COLO668 (cell line): ENCODE results near the gene GPN1.
"Not testable (repeated sequence)": the region's sequence is repeated elsewhere in the genome, so short reads cannot be mapped to it uniquely, and the experiment has no call there.

Experiments used
- DNase-seq: peaks from one replicate; lab custom pipeline; 2025; ENCODE audit not compliant: unreplicated experiment; lab: John Stamatoyannopoulos, UW

The GPN1 gene

DNA sequence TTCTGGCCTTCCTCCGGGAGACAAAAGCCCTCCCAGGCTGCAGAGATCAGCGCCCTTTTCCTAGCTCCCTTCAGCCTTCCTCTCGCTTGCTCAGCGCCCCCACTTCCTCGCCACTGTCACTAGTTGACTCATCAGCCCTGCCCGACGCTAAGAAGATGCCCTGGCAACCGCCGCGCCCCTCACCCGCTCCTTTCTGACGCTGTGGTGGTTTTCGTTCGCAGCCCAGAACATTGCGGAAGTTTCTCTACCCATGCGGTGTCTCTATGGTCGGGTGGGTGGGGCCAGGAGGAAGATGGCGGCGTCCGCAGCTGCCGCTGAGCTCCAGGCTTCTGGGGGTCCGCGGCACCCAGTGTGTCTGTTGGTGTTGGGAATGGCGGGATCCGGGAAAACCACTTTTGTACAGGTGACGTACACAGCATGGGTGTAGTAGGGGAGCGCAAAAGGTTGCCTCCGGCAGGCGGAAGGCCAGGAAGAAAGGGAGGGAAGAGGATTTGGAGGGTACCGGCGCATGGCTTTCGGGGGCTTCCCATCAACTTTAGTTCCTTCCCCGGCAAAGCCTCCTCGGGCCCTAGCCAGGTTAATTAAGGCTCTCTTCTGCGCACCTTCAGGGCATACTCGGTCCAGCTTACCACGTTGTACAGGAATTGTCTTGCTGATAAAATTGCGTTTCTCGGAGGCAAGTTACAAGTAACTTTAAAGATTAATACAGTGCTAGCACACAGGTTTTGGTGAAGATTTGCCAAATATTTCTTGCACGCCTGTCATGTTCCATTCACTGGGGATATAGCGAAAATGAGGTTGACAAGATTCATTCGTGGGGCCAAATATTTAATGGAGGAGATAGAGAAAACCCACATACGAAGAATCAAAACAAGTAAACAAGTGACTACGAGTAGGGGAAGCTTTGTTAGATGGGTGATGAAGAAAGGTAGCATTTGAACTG lies at the start of gene GPN1, which contains the start of gene CCDC121:
Gene GPN1, plus strand, starts transcription at position 284 of the 943 bp plus-strand sequence. Its CDS starts 9 bp downstream, at position 293.
Gene CCDC121, minus strand, starts transcription at position 246 of the 943 bp plus-strand sequence. CDS start 1,213 bp downstream, outside the sequence.
- DNase-seq = peak; percentile 83

DNA sequence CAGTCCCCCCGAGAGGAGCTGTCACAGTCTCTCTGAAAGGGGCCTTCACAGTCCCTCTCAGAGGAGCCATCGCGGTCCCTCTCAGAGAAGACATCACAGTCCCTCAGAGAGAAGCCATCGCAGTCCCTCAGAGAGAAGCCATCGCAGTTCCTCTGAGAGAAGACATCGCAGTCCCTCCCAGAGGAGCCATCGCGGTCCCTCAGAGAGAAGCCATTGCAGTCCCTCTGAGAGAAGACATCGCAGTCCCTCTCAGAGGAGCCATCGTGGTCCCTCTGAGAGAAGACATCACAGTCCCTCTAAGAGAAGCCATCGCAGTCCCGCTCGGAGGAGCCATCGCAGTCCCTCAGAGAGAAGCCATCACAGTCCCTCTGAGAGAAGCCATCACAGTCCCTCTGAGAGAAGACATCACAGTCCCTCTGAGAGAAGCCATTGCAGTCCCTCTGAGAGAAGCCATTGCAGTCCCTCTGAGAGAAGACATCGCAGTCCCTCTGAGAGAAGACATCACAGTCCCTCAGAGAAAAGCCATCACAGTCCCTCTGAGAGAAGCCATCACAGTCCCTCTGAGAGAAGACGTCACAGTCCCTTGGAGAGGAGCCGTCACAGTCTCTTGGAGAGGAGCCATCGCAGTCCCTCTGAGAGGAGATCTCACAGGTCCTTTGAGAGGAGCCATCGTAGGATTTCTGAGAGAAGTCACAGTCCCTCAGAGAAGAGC lies 47.3 kb upstream of the GPN1 start:
- no peak for DNase-seq

DNA sequence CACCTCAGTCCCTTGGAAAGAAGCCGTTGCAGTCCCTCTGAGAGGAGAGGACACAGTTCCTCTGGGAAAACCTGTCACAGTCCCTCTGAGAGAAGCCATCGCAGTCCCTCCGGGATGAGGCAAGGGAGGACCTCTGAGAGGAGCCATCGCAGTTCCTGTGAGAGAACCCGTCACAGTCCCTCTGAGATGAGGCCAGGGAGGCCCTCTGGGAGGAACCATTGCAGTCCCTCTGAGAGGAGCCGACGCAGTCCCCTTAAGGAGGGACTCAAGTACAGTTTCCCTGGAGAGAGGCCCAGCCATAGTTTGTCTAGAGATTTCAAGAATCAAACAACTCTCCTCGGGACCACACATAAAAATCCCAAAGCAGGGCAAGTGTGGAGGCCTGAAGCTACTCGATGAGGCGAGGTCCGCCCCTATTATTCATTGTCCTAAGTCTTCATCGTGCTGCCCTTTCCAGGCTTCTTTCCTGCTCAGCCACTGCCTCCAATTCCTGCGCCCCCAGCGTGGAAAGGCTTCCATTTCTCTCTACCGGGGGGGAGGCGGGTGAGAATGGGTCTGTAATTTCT lies 46.6 kb upstream of the GPN1 start:
- DNase-seq = no peak

DNA sequence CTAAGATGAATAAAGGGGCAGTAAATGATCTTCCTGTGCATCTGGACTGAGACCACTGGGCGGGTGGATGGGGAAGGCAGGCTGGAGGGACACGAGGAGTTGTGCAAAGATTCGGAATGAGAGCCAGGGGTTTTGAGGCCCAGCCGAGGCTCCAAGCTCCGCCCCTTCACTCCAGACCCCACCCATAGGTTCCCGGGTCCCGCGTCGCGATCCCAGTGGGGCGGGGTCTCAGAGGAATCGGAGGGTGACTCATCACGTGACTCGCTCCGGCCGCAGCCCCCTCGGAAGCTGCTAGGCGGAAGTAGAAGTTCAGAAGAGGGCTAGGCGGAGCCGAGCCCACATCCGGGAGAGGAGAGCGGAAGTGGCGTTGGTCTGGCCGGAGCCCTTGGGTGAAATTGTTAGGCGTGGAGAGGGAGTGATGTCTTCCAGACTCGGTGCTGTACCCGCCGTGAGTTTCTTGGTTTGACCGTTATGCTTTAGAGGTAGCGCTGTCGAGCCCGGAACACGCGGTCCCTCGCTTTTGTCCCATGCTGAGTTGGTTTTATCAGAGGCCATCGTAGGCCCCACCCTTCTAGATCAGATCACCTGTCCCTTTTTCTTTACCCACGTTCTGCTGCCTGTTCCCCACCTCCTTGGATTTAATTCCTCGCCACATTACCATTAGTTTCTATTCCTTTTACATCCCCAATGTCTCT lies 46.0 kb upstream of the GPN1 start, which contains the start of gene ZNF512:
Gene ZNF512, plus strand, starts transcription at position 348 of the 695 bp plus-strand sequence. Its CDS starts 71 bp downstream, at position 419.
- DNase-seq = peak; percentile 94

DNA sequence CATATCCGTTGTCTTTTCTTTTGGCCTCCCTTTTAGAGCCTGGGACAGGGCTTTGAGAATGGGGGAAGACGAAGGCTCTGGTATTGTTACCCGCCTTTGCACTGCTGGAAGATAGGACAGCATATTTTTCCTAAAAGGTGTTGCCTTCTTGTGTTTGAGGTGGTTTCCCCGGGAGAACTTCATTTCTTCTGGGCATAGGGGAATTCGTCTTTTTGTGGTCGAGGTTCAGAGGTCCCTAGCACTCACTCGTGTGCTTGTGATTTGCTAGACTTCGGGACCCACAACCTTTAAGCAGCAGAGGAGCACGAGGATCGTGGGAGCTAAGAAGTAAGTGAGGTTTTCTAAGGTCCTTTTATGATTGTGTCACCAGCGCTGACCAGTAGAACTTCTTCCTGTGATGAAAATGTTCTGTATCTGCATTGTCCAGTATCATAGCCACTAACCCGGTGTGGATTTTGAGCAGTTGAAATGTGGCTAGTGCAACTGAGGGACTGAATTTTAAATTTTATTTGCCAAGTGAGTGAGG lies 45.4 kb upstream of the GPN1 start:
- no peak for DNase-seq

DNA sequence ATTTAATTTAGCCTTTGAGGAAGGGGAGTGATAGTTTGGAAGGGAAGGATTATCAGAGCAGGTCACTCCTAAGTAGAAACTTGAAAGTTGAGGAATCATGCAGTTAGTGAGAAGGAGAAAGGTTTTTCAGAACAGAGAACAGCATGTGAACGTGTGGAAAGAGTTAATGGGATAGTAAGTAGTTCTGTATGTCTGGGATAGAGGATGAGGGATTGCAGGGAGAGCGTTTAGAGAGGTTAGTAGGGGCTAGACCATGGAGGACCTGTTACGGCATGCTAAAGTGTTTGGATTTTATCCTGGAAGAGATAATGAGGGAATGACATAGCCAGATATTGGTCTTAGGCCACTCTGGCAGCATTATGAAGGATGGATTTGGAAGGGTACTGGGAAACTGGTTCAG lies 44.3 kb upstream of the GPN1 start:
- DNase-seq = no peak

DNA sequence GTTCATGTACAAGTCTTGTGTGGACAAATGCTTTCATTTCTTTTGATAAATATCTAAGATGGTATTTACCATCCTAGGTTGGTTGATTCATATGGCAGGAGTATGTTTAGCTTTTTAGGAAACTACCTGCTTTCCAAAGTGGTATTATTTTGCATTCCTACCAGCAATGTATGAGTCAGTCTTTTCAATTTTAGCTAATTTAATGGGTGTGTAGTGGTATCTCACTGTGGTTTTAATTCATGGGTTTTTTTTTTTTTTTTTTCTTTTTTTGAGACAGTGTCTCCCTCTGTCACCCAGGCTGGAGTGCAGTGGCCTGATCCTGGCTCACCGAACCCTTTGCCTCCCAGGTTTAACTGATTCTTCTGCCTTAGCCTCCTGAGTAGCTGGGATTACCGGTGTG lies 41.8 kb upstream of the GPN1 start:
- DNase-seq = no peak

DNA sequence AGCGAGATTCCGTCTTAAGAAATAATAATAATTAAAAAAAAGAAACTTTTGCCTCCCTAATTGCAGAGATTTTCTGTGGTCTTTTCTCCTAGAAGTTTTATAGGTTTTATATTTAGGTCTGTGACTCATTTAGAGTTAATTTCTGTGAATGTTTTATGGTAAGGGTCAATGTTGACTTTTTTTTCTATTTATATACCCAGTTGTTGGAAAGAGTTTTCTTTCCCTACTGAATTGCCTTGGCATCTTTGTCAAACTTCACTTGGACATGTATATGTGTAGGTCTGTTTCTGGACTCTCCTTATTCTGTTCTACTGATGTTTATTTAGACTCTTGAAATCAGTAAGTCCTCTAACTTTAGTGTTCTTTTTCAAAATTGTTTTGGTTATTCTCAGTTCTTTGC lies 40.5 kb upstream of the GPN1 start:
- DNase-seq = no peak

DNA sequence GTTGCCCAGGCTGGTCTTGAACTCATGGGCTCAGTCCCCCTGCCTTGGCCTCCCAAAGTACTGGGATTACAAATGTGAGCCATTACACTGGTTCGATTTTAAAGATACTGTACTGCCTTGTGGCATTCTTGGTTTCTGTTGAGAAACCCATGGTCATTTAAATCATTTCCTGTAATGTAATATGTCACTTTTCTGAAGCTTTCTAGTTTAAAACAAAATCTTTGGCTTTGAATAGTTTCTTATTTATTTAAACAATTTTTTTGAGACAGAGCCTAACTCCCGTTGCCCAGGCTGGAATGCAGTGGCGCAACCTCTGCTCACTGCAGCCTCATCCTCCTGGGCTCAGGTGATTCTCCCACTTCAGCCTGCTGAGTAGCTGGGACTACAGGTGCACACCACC lies 37.1 kb upstream of the GPN1 start:
- DNase-seq = no peak

DNA sequence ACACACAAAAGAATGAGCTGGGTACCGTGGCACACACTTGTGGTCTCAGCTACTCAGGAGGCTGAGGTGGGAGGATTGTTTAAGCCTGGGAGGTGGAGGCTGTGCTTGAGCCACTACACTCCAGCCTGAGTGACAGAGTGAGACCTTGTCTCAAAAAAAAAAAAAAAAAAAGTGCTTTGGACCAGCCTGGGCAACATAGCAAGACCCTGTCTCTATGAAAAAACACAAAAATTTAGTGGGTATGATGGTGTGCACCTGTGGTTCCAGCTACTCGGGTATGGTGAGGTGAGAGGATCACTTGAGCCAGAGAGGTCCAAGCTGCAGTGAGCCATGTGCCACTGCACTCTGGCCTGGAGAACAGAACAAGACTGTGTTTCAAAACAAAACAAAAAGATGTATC lies 35.6 kb upstream of the GPN1 start:
- no peak for DNase-seq

DNA sequence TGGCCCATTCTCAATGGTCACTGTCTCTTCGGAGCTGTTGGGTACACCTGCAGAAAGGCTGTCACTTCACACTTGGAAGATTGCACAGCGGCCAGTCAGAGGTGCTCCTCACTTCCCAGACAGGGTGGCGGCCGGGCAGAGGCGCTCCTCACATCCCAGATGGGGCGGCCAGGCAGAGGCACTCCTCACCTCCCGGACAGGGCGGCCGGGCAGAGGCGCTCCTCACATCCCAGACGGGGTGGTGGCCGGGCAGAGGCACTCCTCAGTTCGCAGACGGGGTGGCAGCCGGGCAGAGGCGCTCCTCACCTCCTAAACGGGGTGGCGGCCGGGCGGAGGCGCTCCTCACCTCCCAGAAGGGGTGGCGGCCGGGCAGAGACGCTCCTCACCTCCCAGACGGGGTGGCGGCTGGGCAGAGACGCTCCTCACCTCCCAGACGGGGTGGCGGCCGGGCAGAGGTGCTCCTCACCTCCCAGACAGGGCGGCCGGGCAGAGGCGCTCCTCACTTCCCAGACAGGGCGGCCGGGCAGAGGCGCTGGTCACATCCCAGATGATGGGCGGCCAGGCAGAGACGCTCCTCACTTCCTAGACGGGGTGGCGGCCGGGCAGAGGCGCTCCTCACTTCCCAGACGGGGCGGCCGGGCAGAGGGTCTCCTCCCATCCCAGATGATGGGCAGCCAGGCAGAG lies 34.7 kb upstream of the GPN1 start:
- DNase-seq = not testable (repeated sequence)

DNA sequence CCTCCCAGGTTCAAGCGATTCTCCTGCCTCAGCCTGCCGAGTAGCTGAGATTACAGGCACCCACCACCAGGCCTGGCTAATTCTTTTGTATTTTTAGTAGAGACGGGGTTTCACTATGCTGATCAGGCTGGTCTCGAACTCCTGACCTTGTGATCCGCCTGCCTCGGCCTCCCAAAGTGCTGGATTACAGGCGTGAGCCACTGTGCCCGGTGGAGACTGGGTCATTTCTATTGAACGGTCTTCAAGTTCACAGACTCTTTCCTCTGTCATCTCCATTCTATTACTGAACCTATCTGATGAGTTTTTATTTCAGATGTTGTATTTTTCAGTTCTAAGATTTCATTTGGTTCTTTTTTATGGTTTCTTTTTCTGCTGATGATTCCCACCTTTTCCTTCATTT lies 33.4 kb upstream of the GPN1 start:
- not testable (repeated sequence) for DNase-seq

DNA sequence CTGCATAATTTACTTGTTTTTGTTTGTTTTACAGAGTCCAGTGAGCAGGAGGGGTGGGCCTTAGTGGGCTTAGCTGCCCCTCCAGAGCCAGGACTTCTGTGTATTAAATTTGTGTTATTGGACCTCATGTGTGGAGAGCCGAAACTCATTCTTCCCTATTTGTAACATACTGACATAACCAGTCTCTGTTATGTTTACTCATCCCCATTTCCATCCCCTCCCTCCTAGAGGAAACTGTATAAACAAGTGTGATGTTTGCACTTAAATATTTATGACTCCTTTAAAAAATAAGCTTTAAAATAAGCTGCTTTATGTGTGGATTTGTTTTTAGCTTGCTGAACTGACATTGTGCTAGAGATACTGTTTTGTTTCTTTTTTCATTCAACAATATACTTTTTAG lies 32.2 kb upstream of the GPN1 start:
- DNase-seq = no peak

DNA sequence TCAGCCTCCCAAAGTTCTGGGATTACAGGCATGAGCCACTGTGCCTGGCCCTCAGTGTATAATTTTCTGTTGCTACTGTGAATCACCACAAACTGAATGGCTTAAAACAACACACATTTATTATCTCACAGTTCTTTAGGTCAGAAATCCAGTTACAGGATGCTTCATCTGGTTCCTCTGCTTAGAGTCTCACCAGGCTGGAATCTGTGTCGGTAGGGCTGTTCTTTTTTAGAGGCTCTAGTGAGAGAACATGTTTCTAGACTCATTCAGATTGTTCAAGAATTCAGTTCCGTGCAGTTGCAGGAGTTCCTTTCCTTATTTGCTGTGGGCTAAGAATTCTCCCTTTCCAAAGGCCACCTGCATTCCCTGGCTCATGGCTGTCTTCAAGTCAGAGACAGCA lies 22.2 kb upstream of the GPN1 start:
- DNase-seq = no peak

DNA sequence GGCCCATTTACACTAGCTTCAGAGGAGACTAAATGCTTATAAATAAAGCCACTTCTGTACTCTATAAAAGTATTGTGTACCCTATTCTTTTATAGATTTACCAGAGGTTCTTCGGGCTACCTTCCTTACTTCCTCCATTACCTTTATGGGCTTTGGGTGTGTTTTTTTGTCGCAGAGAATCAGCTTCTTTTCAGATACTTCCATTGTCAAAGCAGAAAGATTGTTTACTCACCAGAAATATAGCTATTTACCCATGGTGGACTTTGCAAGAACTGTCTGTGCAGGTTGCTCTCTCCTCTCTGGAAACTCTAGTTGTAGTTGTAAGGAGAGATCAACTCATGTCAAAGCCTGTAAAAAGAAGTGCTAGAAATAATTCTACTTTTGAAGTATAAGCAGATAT lies 14.9 kb upstream of the GPN1 start:
- DNase-seq = no peak

DNA sequence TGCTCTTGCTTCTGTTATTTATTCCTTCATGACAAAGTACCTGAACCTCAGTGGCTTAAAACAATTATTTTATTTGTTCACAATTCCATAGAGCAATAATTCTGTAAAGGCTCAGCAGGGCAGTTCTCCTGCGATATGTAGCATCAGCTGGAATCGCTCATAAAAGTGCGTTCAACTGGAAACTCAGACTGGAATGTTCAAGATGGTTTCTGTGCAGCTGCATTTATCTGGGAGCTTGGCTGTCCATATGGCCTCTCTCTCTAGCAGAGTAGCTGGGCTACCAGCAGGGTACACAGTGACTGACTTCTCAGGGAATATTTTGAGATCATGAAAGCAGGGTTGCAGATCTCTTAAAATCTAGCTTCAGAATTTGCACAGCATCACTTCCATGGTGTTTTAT lies 13.5 kb upstream of the GPN1 start:
- no peak for DNase-seq

DNA sequence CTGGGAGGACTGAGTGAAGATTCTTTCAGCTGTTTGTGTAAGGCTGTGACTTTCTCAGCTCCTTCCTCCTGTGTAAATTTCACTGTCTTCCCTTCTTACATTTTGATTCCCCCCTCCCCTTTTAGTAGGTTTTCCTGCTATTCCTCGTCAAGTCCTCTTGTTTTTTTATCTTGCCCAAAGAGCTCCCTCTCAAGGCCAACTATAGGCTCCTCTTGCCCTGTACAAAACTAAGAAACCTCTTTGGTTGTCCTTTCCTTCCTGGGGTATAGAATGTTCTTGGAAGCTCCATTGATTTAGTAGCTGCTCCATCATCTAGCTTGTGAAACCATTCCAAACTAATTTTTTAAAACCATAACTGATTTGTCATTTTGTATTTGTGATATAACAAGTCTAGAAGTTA lies 7.3 kb upstream of the GPN1 start:
- DNase-seq = no peak

DNA sequence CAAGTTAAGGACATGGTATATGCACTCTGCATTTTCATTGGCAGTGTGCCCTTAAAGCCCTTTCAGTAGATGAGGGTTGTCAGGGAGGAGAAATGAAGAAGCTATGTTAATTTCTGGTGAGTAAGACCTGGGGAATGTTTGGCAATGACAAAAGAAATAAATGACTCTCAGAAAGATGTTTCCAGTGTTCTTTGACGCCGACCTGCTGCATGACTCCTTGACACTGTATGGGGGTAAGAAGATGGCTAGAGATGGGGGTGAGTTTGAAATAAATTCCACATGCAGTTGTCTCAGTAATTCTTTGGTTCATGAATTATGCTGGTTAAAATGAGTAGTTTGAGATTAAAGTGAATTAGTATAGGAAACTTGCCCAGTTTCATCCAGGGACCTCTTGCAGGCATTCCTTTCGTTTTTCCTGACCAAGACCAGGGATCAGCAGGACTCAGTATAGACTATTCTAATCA lies 5.9 kb upstream of the GPN1 start:
- no peak for DNase-seq

DNA sequence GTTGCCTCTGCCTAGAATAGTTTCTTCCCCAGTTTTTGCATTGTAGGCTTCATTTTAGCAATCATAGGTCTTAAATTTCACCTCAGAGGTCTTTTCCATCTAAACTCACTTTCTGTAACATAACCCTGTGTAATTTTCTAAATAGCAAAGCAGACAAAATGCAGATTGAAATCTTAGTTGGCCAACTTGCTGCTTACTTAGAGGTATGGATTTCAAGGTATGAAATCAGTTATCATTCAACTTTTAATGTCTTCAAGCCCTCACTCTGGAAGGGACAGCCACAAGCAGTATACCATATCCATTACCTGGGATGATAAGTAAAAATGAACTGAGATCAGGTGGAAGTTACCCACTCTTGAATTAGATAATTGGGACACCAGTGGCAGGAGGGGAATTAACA lies 3.9 kb upstream of the GPN1 start:
- no peak for DNase-seq

DNA sequence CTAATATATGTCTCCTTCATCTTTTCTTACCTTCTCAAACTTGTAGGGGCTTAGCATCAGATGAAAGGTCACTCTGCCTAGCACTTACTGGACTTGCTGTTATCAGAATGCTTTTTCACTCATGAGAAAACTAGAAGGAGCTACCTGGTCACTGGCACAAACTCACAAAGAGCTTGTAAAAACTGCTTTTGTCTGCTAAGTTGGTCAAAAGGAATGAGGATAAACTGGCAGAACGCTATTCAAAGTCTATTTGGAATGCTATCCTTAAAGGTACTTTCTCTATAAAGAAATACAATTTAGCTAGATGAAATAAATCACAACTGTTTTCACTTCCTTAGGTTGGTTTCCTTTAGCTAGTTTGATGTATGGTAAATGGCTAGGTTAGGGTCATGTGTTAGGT lies 2.5 kb upstream of the GPN1 start:
- DNase-seq = not testable (repeated sequence)
